GM23338 (cell line): ENCODE data around the gene ADAM11. TPM values are rescaled to one million over a fixed set of nuclear protein-coding genes. Genes with fewer than 3 reads are reported as not detected.

Source experiments
- ATAC-seq: fragments of 200-7000 bp; cut with Tn5 transposase; 3 replicates; pipeline ENCODE4 v1.9.1; 2020
- DNase-seq: peaks from one replicate; pipeline ENCODE4 v3.0.0-alpha.2; 2015; ENCODE audit warnings: low spot score
- H2AFZ ChIP-seq: fragments of 200-600 bp; sonication (generic); 2 replicates; pipeline ENCODE4 v1.8.0; 2016; ENCODE audit warnings: antibody characterized with exemption, mild to moderate bottlenecking, moderate library complexity
- H3F3A ChIP-seq: fragments of 200-600 bp; sonication (generic); replicated peaks from 2 replicates; pipeline ENCODE4 v1.8.0; 2017; ENCODE audit warnings: antibody characterized with exemption, mixed run types, low read depth
- H3K27ac ChIP-seq: fragments of 200-600 bp; sonication (generic); 2 replicates; pipeline ENCODE4 v1.6.1; 2016; ENCODE audit warnings: low read depth
- H3K27me3 ChIP-seq: fragments of 200-600 bp; sonication (generic); 2 replicates; pipeline ENCODE4 v1.8.0; 2016; ENCODE audit warnings: mild to moderate bottlenecking, mixed run types, moderate library complexity; ENCODE audit not compliant: insufficient read depth
- H3K36me3 ChIP-seq: fragments of 200-600 bp; sonication (generic); 2 replicates; pipeline ENCODE4 v1.8.0; 2016; ENCODE audit warnings: mild to moderate bottlenecking; ENCODE audit not compliant: insufficient read depth
- H3K4me1 ChIP-seq: fragments of 200-600 bp; sonication (generic); 2 replicates; pipeline ENCODE4 v1.8.0; 2016; ENCODE audit warnings: mild to moderate bottlenecking, moderate library complexity; ENCODE audit not compliant: insufficient read depth
- H3K4me2 ChIP-seq: fragments of 200-600 bp; sonication (generic); 2 replicates; pipeline ENCODE4 v1.7.1; 2017; ENCODE audit warnings: mixed run types
- H3K4me3 ChIP-seq: fragments of 200-600 bp; sonication (generic); 2 replicates; pipeline ENCODE4 v1.6.1; 2016; ENCODE audit warnings: mixed run types
- H3K79me2 ChIP-seq: fragments of 200-600 bp; sonication (generic); replicated peaks from 2 replicates; pipeline ENCODE4 v1.8.0; 2017; ENCODE audit warnings: mild to moderate bottlenecking; ENCODE audit not compliant: insufficient read depth
- H3K9me2 ChIP-seq: fragments of 200-600 bp; sonication (generic); 2 replicates; pipeline ENCODE4 v1.8.0; 2017; ENCODE audit not compliant: insufficient read depth
- H4K20me1 ChIP-seq: fragments of 200-600 bp; sonication (generic); replicated peaks from 2 replicates; pipeline ENCODE4 v1.8.0; 2017; ENCODE audit warnings: mild to moderate bottlenecking; ENCODE audit not compliant: insufficient read depth
- H3K27ac Mint-ChIP-seq: 2 replicates; pipeline ENCODE4 v1.8.0; 2020; ENCODE audit warnings: inconsistent platforms, mild to moderate bottlenecking, moderate library complexity, mixed read lengths
- H3K27me3 Mint-ChIP-seq: 3 replicates; pipeline ENCODE4 v1.8.0; 2022; ENCODE audit warnings: low read depth, mild to moderate bottlenecking, moderate library complexity, mixed read lengths, inconsistent platforms; ENCODE audit not compliant: insufficient read depth, poor library complexity
- H3K36me3 Mint-ChIP-seq: 3 replicates; pipeline ENCODE4 v1.8.0; 2021; ENCODE audit warnings: low read depth, mild to moderate bottlenecking, inconsistent platforms, moderate library complexity, mixed read lengths
- H3K4me1 Mint-ChIP-seq: 3 replicates; pipeline ENCODE4 v1.8.0; 2020; ENCODE audit warnings: mild to moderate bottlenecking, inconsistent platforms, mixed read lengths
- H3K4me3 Mint-ChIP-seq: 3 replicates; pipeline ENCODE4 v1.8.0; 2021; ENCODE audit warnings: moderate library complexity, mild to moderate bottlenecking, inconsistent platforms, mixed read lengths
- H3K9me3 Mint-ChIP-seq: 3 replicates; pipeline ENCODE4 v1.8.0; 2020; ENCODE audit warnings: moderate library complexity, mild to moderate bottlenecking, inconsistent platforms, mixed read lengths
- CREB1 ChIP-seq: fragments of 250-450 bp; sonication (Bioruptor Pico); IDR thresholded peaks from 2 replicates; pipeline ENCODE4 v1.5.0; 2020; ENCODE audit warnings: low read depth, mild to moderate bottlenecking, moderate library complexity
- CTCF ChIP-seq, 2 experiments: fragments of 200-600 bp in 1 of 2; sonication (generic) in 1 of 2; conservative IDR thresholded peaks; 2 replicates each; pipeline versions ENCODE4 v1.5.1 to v1.6.1; 2016 to 2017; ENCODE audit warnings: antibody characterized with exemption in 2 of 2, low read depth in 2 of 2, mild to moderate bottlenecking in 2 of 2, moderate library complexity in 1 of 2
- ETS1 ChIP-seq: IDR thresholded peaks from 2 replicates; pipeline ENCODE4 v1.6.1; 2016; ENCODE audit warnings: antibody characterized with exemption
- EZH2phosphoT487 ChIP-seq: fragments of 200-600 bp; sonication (generic); IDR thresholded peaks from one replicate; pipeline ENCODE4 v1.8.1; 2018; ENCODE audit warnings: antibody characterized with exemption; ENCODE audit not compliant: unreplicated experiment
- JUNB ChIP-seq: IDR thresholded peaks from one replicate; pipeline ENCODE4 v1.6.1; 2016; ENCODE audit warnings: antibody characterized with exemption; ENCODE audit not compliant: unreplicated experiment
- NANOG ChIP-seq: IDR thresholded peaks from 2 replicates; pipeline ENCODE4 v1.6.1; 2016; ENCODE audit warnings: antibody characterized with exemption, borderline replicate concordance
- REST ChIP-seq: IDR thresholded peaks from one replicate; pipeline ENCODE4 v1.6.1; 2018; ENCODE audit warnings: antibody characterized with exemption; ENCODE audit not compliant: unreplicated experiment
- ZNF114 ChIP-seq: fragments of 250-450 bp; sonication (Bioruptor Pico); IDR thresholded peaks from 2 replicates; pipeline ENCODE4 v1.5.0; 2020; ENCODE audit warnings: mild to moderate bottlenecking, moderate library complexity
- ZNF331 ChIP-seq: fragments of 250-450 bp; sonication (Bioruptor Pico); IDR thresholded peaks from 2 replicates; pipeline ENCODE4 v1.5.0; 2020; ENCODE audit warnings: low read depth, mild to moderate bottlenecking, moderate library complexity
- polyA plus RNA-seq: library from polyadenylated mRNA; unstranded; fragments of >200 nt; fragmentation: Nextera tagmentation; extraction: Ambion mirVana; gene quantifications from 2 replicates; pipeline ENCODE4 v1.2.1, GENCODE V29; 2016
- total RNA-seq: library from RNA; depleted of rRNA; stranded (reverse); fragments of >200 nt; shearing (Covaris generic); gene quantifications from 2 replicates; pipeline ENCODE4 v1.2.3, GENCODE V29; 2014
- TF ChIP-seq, protein P1 (sequence below): fragments of 250-450 bp; sonication (Bioruptor Pico); IDR thresholded peaks from 2 replicates; pipeline ENCODE4 v1.5.0; 2020; ENCODE audit warnings: mild to moderate bottlenecking, moderate library complexity

Gene ADAM11
- total and polyA plus RNA-seq, 2 experiments from 2014 or later = 0.55 to 4.7 TPM

DNA sequence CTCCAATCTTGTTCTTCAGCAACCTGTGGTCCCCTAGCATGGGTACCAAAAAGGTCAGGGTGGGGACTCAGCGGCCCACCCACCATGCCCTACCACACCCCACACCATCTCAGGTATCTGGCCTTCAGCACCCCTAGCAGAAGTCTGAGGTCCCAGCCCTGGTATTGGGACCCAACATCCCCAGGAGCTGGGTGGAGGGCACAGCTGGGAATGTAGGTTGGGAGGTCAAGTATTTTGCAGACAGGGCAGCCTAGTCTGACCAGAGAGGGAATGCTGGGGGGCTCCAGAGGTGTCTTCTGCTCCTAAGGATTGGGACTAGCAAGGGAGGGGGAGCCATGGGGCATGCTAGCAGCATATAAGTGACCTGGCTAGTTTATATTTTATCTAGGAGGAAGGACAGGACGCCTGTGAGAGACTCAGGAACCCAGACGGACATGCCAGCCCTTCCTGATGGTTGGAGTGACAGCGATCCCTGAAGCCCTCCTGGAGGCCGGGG, 822 bp upstream of the ADAM11 start:
- Histone ChIP-seq H3F3A (no peaks in the 10 kb centered on the region; the same call in 1 of the 2 replicates), H2AFZ (peak overlapping the region; percentile 94), H3K4me1 (no peaks in the 10 kb centered on the region), H3K4me2 (peak overlapping the region; percentile 91), H4K20me1 (no peaks in the 10 kb centered on the region), H3K27me3 (peaks cover 52% of the 10 kb centered on the region), H3K36me3 (no peaks in the 10 kb centered on the region), H3K4me3 (peak overlapping the region; percentile 64), H3K27ac (no peak overlapping the region), H3K79me2 (no peaks in the 10 kb centered on the region), H3K9me2 (no peaks in the 10 kb centered on the region)
- Mint-ChIP-seq H3K4me3 (peak overlapping the region; percentile 65), H3K27ac (no peak overlapping the region), H3K27me3 (peaks cover 43% of the 10 kb centered on the region), H3K36me3 (no peaks in the 10 kb centered on the region), H3K4me1 (no peaks in the 10 kb centered on the region), H3K9me3 (no peaks in the 10 kb centered on the region)
- no peak for TF ChIP-seq REST
- no peak for TF ChIP-seq CREB1
- TF ChIP-seq ETS1 = no peak
- TF ChIP-seq, protein P1, sequence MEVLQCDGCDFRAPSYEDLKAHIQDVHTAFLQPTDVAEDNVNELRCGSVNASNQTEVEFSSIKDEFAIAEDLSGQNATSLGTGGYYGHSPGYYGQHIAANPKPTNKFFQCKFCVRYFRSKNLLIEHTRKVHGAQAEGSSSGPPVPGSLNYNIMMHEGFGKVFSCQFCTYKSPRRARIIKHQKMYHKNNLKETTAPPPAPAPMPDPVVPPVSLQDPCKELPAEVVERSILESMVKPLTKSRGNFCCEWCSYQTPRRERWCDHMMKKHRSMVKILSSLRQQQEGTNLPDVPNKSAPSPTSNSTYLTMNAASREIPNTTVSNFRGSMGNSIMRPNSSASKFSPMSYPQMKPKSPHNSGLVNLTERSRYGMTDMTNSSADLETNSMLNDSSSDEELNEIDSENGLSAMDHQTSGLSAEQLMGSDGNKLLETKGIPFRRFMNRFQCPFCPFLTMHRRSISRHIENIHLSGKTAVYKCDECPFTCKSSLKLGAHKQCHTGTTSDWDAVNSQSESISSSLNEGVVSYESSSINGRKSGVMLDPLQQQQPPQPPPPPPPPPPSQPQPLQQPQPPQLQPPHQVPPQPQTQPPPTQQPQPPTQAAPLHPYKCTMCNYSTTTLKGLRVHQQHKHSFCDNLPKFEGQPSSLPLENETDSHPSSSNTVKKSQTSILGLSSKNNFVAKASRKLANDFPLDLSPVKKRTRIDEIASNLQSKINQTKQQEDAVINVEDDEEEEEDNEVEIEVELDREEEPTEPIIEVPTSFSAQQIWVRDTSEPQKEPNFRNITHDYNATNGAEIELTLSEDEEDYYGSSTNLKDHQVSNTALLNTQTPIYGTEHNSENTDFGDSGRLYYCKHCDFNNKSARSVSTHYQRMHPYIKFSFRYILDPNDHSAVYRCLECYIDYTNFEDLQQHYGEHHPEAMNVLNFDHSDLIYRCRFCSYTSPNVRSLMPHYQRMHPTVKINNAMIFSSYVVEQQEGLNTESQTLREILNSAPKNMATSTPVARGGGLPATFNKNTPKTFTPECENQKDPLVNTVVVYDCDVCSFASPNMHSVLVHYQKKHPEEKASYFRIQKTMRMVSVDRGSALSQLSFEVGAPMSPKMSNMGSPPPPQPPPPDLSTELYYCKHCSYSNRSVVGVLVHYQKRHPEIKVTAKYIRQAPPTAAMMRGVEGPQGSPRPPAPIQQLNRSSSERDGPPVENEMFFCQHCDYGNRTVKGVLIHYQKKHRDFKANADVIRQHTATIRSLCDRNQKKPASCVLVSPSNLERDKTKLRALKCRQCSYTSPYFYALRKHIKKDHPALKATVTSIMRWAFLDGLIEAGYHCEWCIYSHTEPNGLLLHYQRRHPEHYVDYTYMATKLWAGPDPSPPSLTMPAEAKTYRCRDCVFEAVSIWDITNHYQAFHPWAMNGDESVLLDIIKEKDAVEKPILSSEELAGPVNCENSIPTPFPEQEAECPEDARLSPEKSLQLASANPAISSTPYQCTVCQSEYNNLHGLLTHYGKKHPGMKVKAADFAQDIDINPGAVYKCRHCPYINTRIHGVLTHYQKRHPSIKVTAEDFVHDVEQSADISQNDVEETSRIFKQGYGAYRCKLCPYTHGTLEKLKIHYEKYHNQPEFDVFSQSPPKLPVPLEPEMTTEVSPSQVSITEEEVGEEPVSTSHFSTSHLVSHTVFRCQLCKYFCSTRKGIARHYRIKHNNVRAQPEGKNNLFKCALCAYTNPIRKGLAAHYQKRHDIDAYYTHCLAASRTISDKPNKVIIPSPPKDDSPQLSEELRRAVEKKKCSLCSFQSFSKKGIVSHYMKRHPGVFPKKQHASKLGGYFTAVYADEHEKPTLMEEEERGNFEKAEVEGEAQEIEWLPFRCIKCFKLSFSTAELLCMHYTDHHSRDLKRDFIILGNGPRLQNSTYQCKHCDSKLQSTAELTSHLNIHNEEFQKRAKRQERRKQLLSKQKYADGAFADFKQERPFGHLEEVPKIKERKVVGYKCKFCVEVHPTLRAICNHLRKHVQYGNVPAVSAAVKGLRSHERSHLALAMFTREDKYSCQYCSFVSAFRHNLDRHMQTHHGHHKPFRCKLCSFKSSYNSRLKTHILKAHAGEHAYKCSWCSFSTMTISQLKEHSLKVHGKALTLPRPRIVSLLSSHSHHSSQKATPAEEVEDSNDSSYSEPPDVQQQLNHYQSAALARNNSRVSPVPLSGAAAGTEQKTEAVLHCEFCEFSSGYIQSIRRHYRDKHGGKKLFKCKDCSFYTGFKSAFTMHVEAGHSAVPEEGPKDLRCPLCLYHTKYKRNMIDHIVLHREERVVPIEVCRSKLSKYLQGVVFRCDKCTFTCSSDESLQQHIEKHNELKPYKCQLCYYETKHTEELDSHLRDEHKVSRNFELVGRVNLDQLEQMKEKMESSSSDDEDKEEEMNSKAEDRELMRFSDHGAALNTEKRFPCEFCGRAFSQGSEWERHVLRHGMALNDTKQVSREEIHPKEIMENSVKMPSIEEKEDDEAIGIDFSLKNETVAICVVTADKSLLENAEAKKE = no peak
- no peak for TF ChIP-seq ZNF331 (CRISPR knock-in tag)
- no peak for TF ChIP-seq EZH2phosphoT487
- no peak for TF ChIP-seq JUNB
- TF ChIP-seq ZNF114 = no peak
- TF ChIP-seq CTCF (conservative IDR thresholded peaks at IDR 0.05; ENCODE audit: low read depth in 2 of 2) = no peak
- no peak for TF ChIP-seq NANOG
- no peak for DNase-seq
- no peak for ATAC-seq
